ENCODE measurements around the gene TAS1R3.
A peak's percentile ranks its signal among the peaks of the same experiment; 100 is the strongest.
"Not testable (repeated sequence)": the region's sequence is repeated elsewhere in the genome, so short reads cannot be mapped to it uniquely, and the experiment has no call there.

The TAS1R3 gene

DNA sequence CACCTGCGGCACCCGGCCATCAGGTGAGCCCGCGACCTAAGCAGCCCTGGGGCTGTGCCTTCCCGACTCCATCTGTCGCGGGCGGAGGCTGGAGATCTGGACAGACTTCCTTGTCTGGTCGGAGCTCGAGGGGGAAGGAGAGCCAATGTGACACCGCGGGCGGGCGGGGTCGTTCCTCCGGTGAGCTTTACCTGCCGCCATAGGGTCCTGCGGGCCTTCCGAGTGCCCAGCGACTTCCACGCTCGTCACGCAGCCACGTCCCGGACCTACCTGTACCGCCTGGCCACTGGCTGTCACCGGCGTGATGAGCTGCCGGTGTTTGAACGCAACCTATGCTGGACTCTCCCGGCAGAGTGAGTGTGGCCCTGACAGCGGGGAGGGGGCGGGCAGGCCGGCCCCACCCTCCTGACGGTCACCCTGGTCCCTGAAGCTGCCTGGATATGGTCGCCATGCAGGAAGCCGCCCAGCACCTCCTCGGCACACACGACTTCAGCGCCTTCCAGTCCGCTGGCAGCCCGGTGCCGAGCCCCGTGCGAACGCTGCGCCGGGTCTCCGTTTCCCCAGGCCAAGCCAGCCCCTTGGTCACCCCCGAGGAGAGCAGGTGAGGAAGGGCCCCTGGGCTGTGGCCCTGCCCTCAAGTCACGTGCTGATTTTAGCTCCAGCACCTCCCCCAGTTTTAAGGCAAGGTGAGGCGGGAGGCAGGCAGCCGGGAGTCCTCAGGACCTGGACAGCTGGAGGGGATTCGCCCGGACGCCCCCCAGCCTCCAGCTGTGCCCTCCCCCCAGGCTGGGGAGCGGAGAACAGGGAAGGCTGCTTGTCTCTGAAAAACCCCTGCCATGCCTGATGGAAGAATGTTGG, 21.6 kb upstream of the TAS1R3 start:
- no peak for DNase-seq

DNA sequence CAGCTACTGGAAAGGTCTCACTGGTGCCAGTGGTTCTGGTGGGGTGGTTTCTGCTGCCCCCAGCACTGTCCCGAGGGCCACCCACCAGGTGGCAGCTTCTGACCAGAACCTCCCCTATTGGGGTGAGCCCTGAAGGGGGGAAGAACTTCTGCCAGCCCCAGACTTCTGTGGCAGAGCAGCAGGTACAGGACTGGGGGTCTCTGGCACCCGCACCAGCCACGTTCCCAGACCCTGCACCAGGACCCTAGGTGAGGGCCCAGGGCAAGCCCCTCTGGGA, 21.0 kb upstream of the TAS1R3 start:
- no peak for DNase-seq

DNA sequence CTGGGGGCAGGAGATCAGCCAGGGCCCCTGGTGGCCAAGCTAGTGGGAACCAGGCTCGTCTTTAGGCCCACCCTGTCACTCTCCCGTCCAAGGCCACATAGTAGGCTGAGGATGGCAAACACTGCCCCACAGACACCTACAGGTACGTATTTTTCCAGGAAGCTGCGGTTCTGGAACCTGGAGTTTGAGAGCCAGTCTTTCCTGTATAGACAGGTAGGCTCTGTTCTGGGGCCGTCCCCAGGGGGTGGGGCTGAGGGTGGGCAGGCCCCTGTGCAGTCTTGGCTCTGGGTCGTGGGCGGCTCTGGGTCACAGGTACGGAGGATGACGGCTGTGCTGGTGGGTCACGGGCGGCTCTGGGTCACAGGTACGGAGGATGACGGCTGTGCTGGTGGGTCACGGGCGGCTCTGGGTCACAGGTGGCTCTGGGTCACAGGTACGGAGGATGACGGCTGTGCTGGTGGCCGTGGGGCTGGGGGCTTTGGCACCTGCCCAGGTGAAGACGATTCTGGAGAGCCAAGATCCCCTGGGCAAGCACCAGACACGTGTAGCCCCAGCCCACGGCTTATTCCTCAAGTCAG, 20.5 kb upstream of the TAS1R3 start:
- DNase-seq = no peak

DNA sequence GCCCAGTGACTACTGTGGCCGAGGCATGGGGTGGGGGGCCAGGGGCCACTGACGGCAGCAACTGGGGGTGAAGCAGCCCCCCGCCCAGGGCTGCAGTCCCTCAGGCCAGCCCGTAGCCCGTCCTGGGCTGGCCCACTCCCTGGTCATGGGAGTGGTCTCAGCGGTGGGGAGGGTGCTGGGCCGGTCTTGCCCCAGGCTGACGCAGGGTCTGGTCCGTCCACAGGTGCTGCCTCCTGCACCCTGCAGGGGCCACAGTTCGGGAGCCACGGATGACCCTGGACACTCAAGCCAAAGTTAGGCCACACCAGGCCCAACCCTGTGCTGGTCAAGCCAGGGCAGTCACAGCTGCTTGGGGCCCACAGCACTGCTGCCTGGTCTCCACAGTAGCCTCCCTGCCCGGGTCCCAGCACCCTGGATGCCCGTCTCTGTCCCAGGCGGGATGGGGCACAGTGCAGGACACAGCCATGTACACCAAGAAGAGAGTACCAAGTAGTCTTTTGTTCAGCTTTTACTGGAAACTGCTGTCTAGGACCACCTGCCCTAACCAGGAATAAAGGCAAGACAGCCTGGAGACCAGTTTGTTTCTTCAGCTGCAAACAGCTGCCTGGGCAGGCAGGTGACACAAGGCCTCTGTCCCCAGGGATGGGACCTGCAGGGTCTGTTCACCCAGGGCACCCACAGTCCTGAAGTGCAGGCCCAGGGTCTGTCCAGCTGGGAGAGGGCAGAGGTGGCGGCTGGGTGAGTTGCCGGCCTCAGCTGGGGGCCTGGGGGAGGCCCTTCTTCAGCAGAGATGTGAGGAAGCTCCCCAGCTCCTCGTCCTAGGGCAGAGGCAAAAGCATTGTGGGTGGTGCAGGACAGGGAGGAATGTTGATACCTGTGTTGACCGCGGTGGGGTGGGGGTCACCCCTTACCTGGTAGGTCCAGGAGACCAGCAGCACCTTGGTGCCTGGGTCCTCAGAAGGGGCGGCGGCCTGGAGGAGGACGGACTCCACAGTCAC, 19.7 kb upstream of the TAS1R3 start:
- no peak for DNase-seq

DNA sequence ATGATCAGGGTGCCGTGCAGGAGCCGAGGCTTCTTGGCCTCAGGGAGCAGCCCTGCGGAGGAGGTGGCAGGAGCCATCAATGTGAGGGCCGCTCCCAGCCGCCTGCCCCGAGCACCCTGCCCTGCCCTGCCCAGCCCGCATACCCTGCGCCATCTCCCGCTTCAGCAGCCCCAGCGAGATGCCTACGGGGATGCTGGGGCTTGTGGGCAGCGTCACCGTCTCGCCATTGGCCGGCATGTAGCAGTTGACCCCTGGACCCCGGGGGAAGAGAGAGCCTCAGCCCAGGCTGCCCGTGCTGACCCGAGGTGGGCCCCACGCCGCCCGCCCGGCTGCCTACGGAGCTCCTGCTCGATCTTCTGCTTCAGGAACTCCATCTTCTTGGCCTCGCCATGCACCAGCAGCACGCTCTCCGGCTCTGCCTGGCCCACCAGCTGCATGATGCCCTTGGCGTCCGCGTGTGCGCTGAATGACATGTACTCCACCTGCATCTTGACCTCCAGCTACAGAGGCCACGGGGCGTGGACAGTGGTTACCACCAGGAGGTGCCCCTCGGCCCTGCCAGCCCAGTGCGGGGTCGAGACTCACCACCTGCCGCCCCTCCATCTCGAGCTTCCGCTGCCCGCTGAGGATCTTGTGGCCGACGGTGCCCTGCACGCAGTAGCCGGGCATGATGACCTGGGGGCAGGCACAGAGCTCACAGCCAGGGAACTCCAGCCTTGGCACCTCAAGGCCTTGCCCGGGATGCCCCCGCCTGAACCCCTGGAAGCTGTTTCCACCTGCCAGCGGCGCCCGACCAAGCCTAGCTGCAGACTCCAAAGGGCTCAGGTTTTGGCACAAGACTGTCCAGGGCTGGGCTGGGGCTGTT, 18.4 kb upstream of the TAS1R3 start:
- no peak for DNase-seq

DNA sequence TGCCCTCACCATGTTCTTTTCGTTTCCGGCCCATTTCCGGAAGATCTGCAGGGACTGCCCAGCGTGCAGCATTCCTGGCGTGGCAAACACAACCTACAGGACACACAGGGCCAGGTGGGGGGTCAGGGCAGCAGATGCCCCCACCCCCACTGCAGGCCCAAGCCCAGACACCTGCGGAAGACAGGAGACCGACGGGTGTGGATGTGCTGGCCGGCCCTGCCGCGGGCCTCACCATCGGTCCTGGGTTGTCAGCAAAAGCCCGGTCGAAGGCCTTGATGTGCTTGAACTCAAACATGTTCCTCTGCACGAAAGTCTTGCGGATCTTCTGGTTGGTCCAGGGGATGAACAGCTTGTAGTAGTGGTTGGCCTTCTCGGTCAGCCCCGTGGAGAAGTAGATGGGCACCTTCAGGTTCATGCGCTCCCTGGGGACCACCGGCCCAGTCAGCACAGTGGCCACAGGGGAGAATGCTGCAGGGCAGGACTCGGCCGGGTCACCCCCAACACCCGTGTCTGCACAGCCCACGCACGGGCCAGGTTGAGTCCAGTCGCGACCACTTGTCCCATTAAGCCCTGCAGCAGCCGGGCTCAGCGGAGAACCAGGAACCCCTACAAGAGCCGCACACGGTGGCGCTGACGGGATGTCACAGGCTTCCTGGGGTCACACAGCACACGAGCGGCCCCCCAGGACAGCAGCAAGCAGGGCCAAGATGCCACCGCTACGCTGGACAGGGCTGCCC, 17.4 kb upstream of the TAS1R3 start:
- DNase-seq = no peak

DNA sequence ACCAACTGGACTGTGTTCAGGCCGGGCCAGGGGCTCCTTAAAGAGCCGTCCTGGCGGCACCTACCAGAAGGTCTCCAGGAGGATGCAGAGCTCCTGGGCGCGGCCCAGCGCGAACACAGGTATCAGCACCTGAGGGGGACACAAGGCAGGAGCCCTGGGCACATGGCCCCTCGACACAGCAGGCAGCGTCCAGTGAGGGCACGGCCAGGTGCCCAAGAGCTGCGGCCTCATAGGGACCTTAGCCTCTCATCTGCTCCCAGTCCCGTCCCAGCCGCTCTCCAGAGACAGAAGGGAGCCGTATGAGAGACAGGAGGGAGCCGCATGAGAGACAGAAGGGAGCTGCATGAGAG, 16.9 kb upstream of the TAS1R3 start:
- DNase-seq = no peak

DNA sequence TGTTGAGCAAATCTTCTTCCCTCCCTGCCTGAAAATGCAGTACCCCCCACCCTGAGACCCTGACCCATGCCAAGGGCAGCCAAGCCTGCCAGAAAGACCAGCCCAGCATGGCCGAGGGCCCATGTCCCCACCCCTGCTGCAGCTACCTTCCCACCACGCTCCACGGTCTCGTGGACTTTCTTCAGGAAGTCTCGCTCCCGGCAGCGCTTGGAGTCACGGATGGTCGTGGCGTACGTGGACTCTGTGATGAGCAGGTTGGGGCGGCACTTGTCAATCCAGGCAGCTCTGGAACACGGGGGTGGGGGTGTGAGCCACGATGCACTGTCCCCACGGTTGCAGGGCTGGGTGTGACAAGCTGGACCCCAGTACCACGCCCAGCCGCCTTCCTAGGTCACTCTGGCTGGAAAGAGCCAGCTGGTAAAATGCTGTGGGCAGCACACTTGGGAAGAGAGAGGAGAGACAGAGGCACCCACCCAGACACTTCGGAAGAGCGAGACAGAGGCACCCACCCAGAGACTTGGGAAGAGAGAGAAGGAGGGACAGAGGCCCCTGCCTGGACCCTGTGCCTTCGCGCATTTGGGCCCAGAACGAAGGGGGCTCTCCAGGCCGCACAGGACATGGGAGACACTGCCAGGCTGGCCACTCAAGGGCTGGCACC, 16.3 kb upstream of the TAS1R3 start:
- DNase-seq = no peak

DNA sequence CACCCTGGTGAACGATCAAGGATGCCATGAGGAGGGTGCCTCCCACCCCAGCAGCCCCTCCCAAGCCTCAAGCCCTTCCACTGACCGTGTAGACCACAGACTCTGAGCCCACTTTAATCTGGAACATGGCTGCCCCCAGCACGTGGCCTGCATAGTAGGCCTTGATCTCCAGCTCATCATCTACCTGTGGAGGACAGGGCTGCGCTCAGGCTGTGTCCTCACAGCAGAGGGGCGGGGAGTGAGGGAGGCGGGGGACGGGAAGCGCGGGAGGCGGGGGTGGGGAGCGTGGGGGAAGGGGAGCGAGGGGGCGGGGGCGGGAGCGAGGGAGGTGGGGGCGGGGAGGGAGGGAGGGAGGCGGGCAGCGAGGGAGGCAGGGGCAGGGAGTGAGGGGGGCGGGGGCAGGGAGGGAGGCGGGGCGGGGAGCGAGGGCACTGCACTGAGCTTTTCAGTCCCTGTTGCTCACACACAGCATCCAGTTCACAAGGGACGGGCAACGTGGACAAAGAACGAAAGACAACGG, 15.6 kb upstream of the TAS1R3 start:
- DNase-seq = no peak

DNA sequence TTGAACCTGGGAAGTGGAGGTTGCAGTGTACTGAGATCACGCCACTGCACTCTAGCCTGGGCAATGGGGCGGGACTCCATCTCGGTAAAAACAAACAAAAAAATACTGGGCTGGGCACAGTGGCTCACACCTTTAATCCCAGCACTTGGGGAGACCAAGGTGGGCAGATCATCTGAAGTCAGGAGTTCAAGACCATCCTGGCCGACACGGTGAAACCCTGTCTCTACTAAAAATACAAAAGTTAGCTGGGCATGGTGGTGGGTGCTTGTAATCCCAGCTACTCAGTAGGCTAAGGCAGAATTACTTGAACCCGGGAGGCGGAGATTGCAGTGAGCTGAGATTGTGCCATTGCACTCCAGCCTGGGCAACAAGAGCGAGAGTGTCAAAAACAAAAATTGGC, 14.9 kb upstream of the TAS1R3 start:
- not testable (repeated sequence) for DNase-seq

DNA sequence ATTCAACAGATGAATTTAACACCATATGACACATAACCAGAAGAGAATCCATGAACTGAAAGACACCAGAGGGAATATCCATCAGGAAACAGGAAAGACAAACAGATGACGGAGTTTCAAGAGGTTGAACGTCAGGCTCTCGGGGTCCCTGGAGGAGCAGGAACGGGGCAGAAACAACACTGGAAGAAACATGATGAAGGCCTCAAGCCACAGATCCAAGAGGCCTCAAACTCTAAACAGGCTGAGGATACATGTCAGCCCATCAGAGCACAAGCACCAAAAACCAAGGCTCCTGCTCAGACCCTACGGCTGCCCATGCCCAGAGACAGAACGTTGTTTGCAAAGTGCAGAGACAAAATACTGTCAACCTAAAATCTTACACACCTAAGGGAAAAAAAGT, 13.7 kb upstream of the TAS1R3 start:
- DNase-seq = no peak

DNA sequence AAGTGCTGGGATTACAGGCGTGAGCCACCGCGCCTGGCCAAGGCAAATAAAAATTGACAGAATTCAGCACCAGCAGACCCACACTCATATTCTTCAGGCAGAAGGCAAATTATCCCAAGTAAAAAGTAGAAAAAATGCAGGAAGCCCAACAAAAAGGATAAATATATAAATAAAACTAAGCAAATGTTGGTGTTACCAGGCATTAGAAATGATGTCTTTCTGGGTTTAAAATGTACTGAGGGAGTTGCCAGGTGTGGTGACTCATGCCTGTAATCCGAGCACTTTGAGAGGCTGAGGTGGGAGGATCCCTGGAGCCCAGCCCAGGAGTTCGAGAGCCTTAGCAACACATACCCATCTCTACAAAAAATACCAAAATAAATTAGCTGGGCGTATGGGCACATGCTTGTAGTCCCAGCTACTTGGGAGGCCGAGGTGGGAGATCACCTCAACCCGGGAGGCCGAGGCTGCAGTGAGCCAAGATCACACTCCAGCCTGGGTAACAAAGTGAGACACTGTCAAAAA, 12.9 kb upstream of the TAS1R3 start:
- DNase-seq = peak; percentile 30

DNA sequence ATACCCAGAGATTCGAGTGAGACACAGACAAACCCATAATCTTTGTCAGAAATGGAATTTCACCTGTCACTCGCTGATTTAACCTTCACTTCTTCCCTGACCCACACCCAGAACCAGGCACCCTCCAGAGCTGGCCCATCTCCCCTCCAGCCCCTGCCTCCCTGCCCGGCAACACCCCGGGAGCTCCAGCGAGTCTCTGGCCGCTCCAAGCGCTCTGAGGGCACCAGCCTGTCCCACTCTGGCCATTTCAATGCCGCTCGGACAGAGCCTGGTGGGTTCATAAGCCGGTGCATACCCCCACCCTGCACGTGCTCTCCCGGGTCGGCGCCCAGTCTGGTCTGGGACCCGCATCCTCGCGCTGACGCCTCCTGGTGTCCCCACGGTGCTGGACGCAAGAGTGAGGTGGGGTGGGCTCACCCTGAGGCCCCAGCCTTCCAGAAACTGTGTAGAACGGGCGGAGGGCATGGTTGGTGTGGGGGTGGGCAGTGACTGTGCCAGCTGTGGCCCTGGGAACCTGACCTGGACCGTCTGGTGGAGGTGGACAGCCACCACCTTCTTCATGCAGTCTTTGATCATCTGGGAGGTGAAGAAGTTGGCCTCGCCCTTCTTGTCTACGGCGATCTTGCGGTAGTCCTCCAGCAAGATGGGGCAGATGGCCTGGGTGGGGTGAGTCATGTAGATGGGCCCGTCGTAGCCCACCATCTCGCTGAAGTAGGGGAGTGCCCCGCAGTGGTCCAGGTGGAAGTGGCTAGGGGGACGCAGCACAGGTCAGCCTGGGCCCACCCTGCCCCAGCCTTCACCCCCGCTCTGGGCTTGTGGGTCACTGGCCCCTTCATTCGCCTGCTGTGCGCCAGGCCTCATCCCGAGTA, 12.1 kb upstream of the TAS1R3 start:
- DNase-seq = no peak

DNA sequence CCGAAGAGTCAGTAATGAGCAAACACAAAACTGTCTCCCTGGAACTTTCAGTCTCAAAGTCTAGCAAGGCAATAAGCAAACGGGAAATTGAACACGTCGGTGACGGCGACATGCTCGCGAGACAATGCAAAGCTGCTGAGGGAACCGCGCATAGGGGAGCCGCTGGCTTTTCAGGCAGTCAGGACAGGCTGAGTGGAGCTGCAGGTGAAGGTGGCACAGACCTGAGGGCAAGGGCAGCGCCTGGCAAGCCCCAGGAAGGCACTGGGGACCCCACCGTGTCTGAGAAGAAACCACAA, 11.5 kb upstream of the TAS1R3 start:
- DNase-seq = no peak

DNA sequence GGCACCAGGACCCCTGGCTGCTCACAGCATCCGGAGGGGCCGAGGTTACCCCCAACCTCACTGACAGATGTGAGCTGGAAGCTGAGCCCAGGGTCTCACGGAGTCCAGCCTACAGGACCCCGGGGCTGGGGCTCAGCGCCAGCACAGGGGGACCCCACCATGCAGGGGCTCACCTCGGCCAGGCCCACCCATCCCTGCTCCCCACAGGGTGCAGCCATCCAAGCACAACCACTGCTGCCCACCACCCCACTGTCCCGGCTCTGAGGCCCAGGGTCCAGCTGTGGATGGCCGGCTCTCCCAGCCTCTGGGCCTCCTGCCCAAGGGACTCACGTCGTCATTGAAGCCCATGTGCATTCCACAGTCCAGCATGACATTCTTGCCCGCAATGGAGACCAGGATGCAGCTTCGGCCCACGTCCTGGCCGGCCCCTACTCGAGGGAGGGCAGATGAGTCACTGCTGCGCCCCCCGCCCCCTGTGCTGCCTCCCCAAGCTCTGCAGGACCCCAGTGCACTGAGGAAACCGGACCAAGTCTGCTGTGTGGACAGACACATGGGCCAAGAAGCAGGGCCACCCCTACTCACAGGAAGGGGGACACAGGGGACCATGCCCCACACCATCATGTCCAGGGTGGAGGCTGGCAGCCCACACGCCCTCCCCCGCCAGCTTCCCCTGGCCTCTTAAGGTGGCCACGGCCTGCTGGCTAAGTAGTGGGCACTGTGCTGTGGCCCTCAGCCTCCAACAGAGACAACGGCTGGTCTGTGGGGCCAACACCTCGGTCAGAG, 10.2 kb upstream of the TAS1R3 start:
- no peak for DNase-seq

DNA sequence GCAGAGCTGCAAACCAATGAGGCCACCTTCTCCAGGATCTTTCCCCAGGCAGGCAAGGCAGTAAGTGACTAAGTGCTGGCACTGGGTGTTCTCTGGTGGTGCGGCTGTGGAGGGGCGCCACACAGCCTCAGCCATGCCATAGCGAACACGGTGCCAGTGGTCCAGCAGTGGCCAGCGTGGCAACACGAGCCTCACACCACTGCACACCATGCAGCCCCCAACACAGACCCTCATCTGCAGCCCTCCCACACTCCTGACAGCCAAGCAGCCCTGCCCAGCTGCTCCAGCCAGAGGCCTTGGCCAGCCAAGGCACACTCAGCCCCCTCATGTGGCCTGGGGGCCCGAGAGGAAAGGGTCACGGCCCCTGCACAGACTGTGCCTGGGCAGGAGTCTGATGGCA, 9.6 kb upstream of the TAS1R3 start:
- no peak for DNase-seq

DNA sequence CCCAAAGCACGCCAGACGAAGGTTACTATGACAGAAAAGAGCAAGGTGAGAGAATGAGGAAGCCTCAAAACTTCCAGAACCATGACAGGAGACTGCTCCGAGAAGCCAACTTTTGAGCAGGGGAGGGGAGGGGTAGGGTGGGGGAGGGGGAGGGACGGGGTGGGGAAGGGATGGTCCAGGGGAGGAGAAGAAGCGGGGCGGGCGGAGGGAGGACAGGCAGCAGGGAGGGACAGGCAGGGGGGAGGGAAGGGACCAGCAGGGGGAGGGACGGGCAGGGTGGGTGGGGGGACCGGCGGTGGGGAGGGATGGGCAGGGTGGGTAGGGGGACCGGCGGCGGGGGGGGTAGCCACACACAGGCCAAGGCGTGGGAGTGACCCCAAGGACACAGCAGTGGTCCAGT, 8.7 kb upstream of the TAS1R3 start:
- no peak for DNase-seq

DNA sequence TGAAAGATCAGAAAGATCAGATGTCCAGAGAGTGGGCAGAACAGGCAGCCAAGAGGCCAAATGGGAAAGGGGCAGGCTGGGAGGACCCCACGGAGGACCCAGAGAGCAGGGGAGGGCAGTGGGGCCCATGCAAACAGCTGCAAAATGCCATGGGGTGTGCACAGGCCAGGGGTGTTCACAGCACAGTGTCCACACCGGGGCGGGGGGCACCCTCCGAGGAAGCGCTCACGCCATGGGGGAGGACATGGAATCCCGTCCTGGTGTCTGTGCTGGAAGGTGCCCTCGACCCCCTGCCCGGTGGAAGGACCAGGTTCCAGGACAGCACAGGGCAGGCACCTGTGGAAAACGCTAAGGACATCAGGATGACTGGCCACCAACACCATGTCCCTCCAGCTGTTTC, 8.1 kb upstream of the TAS1R3 start:
- no peak for DNase-seq

DNA sequence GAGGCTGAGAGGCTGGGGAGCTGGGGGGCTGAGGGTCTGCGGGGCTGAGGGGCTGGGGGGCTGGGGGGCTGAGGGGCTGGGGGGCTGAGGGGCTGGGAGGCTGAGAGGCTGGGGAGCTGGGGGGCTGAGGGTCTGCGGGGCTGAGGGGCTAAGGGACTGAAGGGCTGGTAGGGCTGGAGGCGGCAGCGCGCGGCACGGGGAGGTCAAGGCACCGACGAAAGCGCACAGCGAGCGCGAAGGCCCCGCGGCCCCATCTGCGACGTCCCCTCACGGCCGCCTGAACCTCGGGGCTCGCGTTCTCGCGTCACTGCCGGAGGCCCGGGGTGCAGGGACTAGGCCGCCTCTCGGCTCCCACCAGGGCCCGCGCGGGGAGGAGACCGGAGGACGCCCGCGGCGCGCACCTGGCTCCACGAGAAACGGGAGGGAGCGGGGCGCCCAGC, 7.0 kb upstream of the TAS1R3 start:
- DNase-seq = no peak
